T-helper 1 cell treated with Interleukin-12 subunit alpha and Interleukin-12 subunit beta and Interleukin-4 antibody, amounts not matched to agents 30 μg/mL and 1 μg/mL, for 36 hours (primary cell): ENCODE results near the gene NDUFA3.
A peak's percentile ranks its signal among the peaks of the same experiment; 100 is the strongest.
"Not testable (repeated sequence)": the region's sequence is repeated elsewhere in the genome, so short reads cannot be mapped to it uniquely, and the experiment has no call there.

Experiments
- H3K27ac Mint-ChIP-seq: one replicate; pipeline ENCODE4 v1.8.0; 2021; ENCODE audit warnings: mild to moderate bottlenecking, mixed read lengths
- H3K27me3 Mint-ChIP-seq: one replicate; pipeline ENCODE4 v1.8.0; 2021; ENCODE audit warnings: low read depth, mixed read lengths
- H3K36me3 Mint-ChIP-seq: one replicate; pipeline ENCODE4 v1.8.0; 2021; ENCODE audit warnings: low read depth, mixed read lengths
- H3K4me1 Mint-ChIP-seq: one replicate; pipeline ENCODE4 v1.8.0; 2021; ENCODE audit warnings: low read depth, mixed read lengths
- H3K4me3 Mint-ChIP-seq: one replicate; pipeline ENCODE4 v1.8.0; 2021; ENCODE audit warnings: mild to moderate bottlenecking, moderate library complexity, mixed read lengths
- H3K9me3 Mint-ChIP-seq: one replicate; pipeline ENCODE4 v1.8.0; 2021; ENCODE audit warnings: mixed read lengths

NDUFA3 gene

DNA sequence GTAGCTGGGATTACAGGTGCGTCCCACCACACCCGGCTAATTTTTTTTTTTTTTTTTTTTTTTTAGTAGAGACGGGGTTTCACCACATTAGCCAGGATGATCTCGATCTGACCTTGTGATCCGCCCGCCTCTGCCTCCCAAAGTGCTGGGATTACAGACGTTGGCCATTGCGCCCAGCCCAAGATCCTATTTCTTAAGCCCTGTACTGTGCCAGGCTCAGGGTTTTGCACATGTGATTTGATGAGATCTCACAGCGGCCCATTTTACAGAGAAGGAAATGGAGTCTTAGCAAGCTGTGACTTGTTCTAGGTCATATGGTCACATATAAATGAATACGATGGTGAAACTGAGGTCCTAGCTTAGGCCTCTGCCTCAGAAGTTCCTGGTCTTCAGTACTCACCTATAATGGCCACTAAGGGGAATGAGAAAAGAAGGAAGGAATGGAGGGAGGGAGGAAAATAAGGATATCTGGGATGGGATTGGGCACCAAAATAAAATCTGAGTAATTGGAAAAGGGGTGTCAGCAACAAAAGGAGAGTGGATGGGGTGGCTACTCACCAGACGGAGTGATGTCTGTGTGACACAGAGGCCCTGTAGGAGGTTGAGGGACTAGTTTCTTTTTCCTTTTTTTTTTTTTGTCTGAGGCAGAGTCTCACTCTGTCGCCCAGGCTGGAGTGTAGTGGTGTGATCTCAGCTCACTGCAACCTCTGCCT lies 3.3 kb upstream of the NDUFA3 start:
- Mint-ChIP-seq H3K27me3 (peaks cover 13% of the 10 kb centered on the region), H3K36me3 (peaks cover 3% of the 10 kb centered on the region), H3K27ac (no peak overlapping the region), H3K4me3 (no peak overlapping the region), H3K4me1 (peaks cover 22% of the 10 kb centered on the region), H3K9me3 (no peaks in the 10 kb centered on the region)

DNA sequence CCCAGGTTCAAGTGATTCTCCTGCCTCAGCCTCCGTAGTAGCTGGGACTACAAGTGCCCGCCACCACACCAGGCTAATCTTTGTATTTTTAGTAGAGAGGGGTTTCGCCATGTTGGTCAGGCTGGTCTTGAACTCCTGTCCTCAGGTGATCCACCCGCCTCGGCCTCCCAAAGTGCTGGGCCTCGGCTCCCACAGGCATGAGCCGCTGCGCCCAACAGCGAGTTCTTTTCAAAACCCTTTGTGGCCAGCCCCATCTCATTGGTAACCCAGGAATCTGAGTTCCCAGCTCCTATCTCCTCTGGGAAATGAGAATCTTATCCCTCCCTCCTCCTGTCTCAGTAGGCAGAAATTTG lies 2.8 kb upstream of the NDUFA3 start:
- not testable (repeated sequence) for H3K27me3 Mint-ChIP-seq, H3K9me3 Mint-ChIP-seq, H3K4me3 Mint-ChIP-seq, H3K27ac Mint-ChIP-seq, H3K36me3 Mint-ChIP-seq
- peaks cover 20% of the 10 kb centered on the region for H3K4me1 Mint-ChIP-seq

DNA sequence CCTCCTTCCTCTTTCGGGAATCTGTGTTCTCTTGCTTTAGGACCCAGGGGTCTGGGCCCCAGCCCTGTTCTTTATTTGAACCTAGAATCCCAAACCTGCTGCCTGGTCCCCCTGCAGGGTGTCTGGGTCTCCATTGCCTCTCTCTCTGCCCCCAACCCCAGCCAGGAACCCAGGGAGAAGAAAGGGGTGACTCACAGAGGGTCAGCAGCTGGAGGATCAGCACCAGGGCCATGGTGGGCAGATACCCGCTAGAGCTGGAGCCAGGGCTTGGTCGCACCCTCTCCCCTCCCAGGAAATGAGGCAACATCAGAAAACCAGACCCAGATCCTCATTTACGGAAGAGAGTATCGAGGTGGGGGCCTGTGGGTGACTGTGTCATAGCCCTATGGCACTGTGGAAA lies 2.1 kb upstream of the NDUFA3 start, which contains the start of gene OSCAR:
Gene OSCAR, minus strand, starts transcription at position 243 of the 400 bp plus-strand sequence. Its CDS starts 11 bp downstream, at position 232.
- Mint-ChIP-seq H3K4me1 (peaks cover 20% of the 10 kb centered on the region), H3K9me3 (no peaks in the 10 kb centered on the region), H3K36me3 (peaks cover 4% of the 10 kb centered on the region), H3K27ac (peak within 1 kb of the TSS; percentile 51), H3K4me3 (peak within 1 kb of the TSS; percentile 35), H3K27me3 (peaks cover 7% of the 10 kb centered on the region)

DNA sequence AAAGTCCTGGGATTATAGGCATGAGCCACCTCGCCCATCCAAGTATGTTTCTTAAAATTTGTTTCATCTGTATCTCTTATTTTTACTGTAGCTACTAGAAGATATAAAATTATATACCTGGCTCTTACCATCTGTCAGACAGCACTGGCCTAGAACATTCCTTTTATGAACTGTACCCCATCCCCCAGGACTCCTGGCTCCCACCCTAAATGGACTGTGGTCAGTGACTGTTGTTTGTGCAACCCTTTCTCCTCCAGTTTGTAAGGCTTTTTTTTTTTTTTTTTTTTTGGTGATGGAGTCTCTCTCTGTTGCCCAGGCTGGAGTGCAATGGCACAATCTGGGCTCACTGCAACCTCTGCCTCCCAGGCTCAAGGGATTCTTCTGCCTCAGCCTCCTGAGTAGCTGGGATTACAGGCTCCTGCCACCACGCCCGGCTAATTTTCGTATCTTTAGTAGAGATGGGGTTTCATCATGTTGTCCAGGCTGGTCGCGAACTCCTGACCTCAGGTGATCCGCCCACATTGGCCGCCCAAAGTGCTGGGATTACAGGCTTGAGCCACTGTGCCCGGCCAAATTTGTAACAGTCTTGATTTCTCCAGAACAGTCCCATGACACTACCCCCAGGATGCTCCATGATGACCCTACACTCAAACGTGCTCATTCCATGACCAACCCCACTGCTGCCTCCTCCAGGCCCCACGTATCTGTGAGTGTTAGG lies 2.5 kb downstream of the NDUFA3 start:
- Mint-ChIP-seq H3K27me3 (no peaks in the 10 kb centered on the region), H3K4me1 (peaks cover 15% of the 10 kb centered on the region), H3K9me3 (no peaks in the 10 kb centered on the region), H3K27ac (no peak overlapping the region), H3K36me3 (peaks cover 20% of the 10 kb centered on the region), H3K4me3 (no peak overlapping the region)

DNA sequence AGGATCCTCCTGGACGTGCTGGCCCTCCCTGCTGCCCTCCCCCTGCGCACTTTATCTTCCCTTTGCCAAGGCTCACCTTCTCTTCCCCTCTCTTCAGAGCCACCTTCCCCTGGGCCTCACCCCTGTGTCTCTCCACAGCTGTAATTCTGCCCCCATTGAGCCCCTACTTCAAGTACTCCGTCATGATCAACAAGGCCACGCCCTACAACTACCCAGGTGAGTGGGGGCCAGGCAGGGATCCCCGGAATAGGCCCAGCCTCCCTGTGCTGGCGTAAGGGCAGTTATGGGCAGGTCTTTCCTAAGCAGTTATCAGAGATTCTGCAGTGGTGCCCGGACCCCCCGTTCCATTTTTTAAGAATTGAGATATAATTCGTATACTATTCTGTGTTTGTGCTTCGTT lies 3.1 kb downstream of the NDUFA3 start:
- H3K36me3 Mint-ChIP-seq = peaks cover 23% of the 10 kb centered on the region
- peaks cover 17% of the 10 kb centered on the region for H3K4me1 Mint-ChIP-seq
- no peak overlapping the region for H3K27ac Mint-ChIP-seq
- H3K27me3 Mint-ChIP-seq = no peaks in the 10 kb centered on the region
- no peak overlapping the region for H3K4me3 Mint-ChIP-seq
- no peaks in the 10 kb centered on the region for H3K9me3 Mint-ChIP-seq

DNA sequence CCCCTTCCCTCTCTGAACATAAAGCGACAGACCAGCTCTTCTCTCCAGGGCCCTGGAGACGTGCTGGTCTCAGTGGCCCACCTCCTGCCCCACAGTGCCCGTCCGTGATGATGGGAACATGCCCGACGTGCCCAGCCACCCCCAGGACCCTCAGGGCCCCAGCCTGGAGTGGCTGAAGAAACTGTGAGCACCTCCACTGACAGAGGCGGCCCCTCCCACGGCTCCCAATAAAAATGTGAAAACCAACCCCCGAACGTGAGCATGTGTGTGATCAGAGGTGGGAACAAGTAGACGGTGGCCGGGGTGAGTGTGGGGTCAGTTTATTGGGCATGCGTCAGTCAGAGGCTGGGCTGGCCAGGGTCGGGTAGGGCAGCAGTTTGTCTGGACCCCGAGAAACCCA lies 4.1 kb downstream of the NDUFA3 start:
- Mint-ChIP-seq H3K27me3 (no peaks in the 10 kb centered on the region), H3K36me3 (peaks cover 25% of the 10 kb centered on the region), H3K4me3 (no peak overlapping the region), H3K4me1 (peaks cover 15% of the 10 kb centered on the region), H3K9me3 (no peaks in the 10 kb centered on the region), H3K27ac (no peak overlapping the region)

DNA sequence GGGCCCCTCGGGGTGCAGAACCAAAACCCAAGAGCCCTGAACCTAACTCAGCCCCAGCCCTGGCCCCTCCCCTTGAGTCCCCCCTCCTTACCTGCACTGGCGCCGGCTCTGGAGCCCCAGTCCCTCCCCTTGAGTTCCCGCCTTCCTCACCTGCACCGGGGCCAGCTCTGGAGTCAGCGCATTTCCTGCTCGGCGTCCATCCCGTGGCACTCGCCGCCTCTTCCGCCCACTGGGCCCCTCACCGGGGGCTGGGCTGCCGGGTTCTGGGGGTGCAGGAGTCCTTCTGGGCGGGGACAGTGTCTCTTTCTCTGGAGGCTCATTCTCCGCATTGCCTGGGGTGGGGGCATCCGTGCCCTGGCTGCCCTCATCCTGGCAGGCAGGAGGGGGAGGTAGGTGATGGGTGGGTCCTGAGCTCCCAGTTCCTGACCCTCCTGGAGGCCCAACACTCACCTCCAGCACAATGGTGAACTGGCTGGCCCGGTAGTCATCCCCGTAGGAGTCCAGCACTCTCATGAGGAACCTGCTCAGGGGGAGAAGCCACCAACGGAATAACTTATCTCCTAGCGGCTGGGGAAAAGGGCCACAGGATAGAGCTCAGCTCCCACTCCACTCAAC lies 5.3 kb downstream of the NDUFA3 start:
- no peak overlapping the region for H3K4me3 Mint-ChIP-seq
- peaks cover 9% of the 10 kb centered on the region for H3K4me1 Mint-ChIP-seq
- H3K9me3 Mint-ChIP-seq = no peaks in the 10 kb centered on the region
- no peaks in the 10 kb centered on the region for H3K27me3 Mint-ChIP-seq
- H3K27ac Mint-ChIP-seq = no peak overlapping the region
- H3K36me3 Mint-ChIP-seq = peaks cover 25% of the 10 kb centered on the region

DNA sequence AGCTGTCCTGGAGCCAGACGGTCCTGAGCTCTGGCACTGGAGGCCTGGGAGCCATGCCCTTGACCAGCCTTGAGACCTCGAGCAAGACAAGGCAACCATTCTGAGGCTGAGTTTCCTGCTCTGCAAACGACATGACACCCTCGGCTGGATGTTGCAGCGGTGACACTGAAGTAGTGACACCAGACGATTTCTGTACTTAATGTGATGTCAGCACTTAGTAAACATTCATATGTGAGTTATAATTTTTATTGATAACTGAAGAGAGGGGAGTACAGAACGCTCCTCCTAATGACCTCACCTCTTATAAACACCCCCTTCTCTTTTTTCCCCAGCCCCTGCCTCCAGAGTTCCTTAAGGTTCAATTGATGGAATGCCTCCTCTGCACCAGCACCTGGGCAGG lies 5.8 kb downstream of the NDUFA3 start:
- Mint-ChIP-seq H3K27me3 (no peaks in the 10 kb centered on the region), H3K4me3 (no peak overlapping the region), H3K27ac (no peak overlapping the region), H3K9me3 (no peaks in the 10 kb centered on the region), H3K4me1 (peaks cover 5% of the 10 kb centered on the region), H3K36me3 (peaks cover 26% of the 10 kb centered on the region)

DNA sequence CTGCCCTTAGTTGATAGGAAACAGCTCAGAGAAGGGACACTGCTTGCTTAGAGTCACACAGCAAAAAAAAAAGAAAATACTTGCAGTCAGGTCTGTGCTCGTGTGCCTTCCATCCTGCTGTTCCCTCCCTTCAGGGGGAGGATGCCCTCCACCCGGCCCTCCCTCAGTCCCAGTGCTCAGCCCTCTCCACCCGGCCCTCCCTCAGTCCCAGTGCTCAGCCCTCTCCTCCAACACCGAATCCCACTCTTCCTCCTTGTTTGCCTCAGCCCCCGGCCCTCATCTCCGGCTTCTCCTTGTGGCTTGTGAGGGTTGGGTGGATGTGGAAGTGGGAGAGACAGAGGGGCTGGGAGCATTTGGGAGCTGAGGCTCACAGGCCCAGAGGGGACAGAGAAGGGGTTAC lies 7.0 kb downstream of the NDUFA3 start:
- H3K4me1 Mint-ChIP-seq = peaks cover 12% of the 10 kb centered on the region

DNA sequence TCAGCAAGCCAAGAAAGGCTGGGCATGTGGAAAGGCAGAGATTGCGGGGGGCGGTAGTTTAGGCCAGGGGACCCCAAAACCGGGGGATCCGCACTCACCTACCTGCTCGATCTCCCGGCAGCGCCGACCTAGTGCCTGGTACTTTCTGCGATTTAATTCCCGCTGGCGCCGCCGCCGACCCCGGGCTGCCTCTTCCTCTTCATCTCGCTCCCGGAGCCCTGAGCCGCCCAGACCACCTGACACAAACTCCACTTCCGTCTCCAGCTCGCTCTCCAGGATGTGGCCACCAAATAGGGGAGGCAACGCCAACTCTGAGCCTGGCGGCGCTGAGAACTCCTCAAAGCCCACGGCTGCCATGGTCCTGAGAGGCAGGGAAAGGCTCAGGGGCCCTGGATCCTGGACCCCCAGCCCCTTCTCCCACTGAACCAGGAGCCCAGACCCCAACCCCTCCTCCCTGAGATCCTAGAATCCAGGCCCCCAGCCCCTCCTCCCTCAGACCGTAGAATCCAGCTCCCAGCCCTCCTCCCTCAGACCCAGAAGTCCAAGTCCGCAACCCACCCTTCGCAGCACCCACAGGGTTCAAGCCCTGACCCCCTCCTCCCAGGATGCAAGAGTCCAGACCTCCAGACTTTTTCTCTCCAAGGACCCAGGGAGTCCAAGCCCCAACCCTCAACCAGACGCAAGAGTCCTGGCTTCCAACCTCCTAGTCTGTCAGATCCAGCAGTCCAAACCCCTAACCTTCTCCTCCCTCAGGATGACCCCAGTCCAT lies 11.9 kb downstream of the NDUFA3 start:
- H3K36me3 Mint-ChIP-seq = peaks cover 25% of the 10 kb centered on the region
- no peaks in the 10 kb centered on the region for H3K9me3 Mint-ChIP-seq
- H3K27ac Mint-ChIP-seq = peak overlapping the region; percentile 87
- H3K4me1 Mint-ChIP-seq = peaks cover 19% of the 10 kb centered on the region
- H3K27me3 Mint-ChIP-seq = no peaks in the 10 kb centered on the region
- H3K4me3 Mint-ChIP-seq = peak overlapping the region; percentile 94

More for the DNA sequence above, 7.0 kb downstream of the NDUFA3 start:
- Mint-ChIP-seq H3K27me3 (no peaks in the 10 kb centered on the region), H3K9me3 (no peaks in the 10 kb centered on the region), H3K4me3 (no peak overlapping the region), H3K27ac (no peak overlapping the region), H3K36me3 (peaks cover 30% of the 10 kb centered on the region)

DNA sequence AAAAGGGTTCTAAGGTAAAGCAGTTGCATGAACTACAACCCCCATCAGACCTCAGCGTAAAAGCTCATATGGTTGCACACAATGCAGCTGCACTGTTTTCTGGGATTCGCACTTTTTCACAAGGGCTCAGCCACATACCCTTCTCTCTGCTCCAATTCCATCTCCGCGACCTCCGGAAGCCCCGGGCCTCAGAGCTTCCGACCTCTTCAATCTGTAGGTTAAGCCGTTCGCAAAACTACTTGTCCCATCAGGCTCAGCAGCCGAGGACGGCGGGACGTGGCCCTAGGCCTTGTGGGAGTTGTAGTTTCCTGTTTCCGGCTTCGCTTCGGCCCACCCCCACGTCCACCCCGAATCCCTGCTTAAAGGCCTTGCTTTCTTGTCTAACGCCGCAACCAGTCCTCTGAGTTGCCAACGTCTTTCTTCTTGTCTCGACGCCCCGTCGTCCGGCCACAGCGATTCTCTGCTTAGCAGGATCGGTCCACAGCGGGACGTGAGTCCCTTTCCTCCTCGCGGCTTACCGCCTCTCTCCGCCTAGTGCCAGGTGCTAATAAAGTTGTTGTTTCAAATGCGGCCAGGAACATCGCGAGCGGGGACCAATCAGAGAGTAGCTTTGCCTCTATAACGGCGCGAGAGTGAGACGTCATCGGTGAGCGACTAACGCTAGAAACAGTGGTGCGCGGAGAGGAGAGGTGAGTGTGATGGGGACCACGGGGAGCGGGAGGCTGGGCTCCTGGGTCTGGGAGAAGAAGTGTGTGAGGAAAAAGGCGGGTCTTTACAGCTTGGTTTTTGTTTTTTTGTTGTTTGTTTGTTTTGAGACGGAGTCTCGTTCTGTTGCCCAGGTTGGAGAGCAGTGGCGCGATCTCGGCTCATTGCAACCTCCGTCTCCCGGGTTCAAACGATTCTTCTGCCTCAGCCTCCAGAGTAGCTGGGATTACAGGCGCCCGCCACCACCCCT lies 12.7 kb downstream of the NDUFA3 start, which contains the start of the genes PRPF31 and TFPT:
Gene PRPF31, plus strand, starts transcription at position 646 of the 955 bp plus-strand sequence. CDS start 2,525 bp downstream, outside the sequence.
Gene TFPT, minus strand, starts transcription at position 549 of the 955 bp plus-strand sequence. Its CDS starts 388 bp downstream, at position 161.
- Mint-ChIP-seq H3K9me3 (no peaks in the 10 kb centered on the region), H3K4me1 (peaks cover 19% of the 10 kb centered on the region), H3K36me3 (peaks cover 27% of the 10 kb centered on the region), H3K27me3 (no peaks in the 10 kb centered on the region), H3K27ac (peak within 1 kb of the TSS; percentile 87), H3K4me3 (peak within 1 kb of the TSS; percentile 94)

DNA sequence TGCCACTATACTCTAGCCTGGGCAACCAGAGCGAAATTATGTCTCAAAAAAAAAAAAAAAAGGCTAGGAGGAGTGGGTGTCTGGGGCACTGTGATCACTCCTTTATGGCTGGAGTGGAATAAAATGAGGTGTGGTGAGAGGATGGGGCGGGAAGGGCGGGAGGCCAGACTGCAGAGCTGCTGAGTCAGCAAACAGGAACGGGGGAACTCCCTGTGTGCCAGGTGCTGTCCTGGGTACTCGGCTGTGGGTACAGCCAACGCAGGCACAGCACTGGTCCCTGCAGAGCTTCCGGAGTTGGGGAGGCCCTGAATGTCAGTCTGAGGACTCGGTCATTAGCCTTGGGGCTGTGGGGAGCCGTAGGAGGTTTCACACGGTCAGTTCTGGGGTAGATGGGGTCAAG lies 18.6 kb downstream of the NDUFA3 start:
- Mint-ChIP-seq H3K27ac (no peak overlapping the region), H3K36me3 (peaks cover 37% of the 10 kb centered on the region)

DNA sequence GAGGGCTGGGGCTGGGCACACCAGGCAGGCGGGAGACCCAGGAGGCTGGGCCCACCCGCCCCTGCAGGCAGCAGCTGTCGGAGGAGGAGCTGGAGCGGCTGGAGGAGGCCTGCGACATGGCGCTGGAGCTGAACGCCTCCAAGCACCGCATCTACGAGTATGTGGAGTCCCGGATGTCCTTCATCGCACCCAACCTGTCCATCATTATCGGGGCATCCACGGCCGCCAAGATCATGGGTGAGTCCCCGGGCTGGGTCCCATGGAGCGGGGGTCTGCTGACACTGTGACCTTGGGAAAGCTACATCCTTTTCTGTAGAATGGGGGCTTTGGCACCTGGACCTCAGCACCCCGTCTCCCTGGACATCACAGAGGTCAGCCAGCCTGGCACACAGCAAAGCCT lies 21.0 kb downstream of the NDUFA3 start:
- H3K36me3 Mint-ChIP-seq = peaks cover 40% of the 10 kb centered on the region
- H3K9me3 Mint-ChIP-seq = no peaks in the 10 kb centered on the region
- H3K4me1 Mint-ChIP-seq = no peaks in the 10 kb centered on the region
- H3K4me3 Mint-ChIP-seq = no peak overlapping the region
- no peaks in the 10 kb centered on the region for H3K27me3 Mint-ChIP-seq
- no peak overlapping the region for H3K27ac Mint-ChIP-seq

More for the DNA sequence above, 18.6 kb downstream of the NDUFA3 start:
- no peaks in the 10 kb centered on the region for H3K27me3 Mint-ChIP-seq
- H3K4me1 Mint-ChIP-seq = peaks cover 7% of the 10 kb centered on the region
- no peak overlapping the region for H3K4me3 Mint-ChIP-seq
- no peaks in the 10 kb centered on the region for H3K9me3 Mint-ChIP-seq
